ENCODE data around the gene ZNF550. TPM values are rescaled to one million over a fixed set of nuclear protein-coding genes. Genes with fewer than 3 reads are reported as not detected.

ZNF550 gene
- polyA plus RNA-seq, 1 donor from 2014 or later = 21.9 TPM

DNA sequence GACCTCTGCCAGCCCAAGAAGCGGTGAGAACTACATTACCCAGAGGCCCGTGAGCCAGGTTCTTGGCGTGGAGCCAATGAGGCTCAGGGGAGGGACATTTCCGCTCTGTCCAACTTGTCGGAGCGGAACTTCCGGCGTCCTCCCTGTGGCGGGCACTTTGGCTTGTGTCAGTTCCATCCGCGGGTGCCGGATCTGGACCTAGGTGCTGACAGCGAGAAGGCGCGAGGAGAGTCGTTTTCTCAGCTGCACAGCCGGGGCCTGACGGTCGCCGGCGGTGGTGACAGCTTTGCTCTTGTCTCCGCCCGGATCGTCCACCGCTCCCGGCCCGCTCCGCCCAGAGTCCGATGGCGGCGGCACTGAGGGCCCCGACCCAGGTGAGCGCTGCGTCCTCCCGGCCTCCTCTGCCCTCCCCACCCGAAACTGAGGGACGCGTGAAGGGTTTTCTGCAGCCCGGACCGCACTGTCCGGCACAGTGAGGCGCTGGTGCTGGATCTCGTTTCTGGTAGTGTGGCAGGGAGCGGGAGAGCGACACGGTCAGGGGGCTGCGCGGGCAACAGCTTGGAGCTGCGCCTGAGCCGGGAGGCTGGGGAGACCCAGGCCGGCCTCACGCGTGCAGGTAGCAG lies 40.2 kb upstream of the ZNF550 start, which contains the start of gene ZNF530:
Gene ZNF530 (plus strand): TSS at position 125 of the 623 bp plus-strand sequence. CDS start 4,461 bp downstream, outside the sequence.
- Histone ChIP-seq H3K4me3 (ENCODE audit: low read length) (peak within 1 kb of the TSS; percentile 94), H4K20me1 (ENCODE audit: insufficient read depth) (no peaks in the 10 kb centered on the region), H3K9me3 (ENCODE audit: low read length) (no peaks in the 10 kb centered on the region), H3K9ac (ENCODE audit: low read length) (peak within 1 kb of the TSS; percentile 72), H3K4me2 (ENCODE audit: low read length) (peak within 1 kb of the TSS; percentile 72), H3K27ac (ENCODE audit: low read length) (no peak within 1 kb of the TSS), H3K9me2 (ENCODE audit: insufficient read depth, low read length) (no peaks in the 10 kb centered on the region), H3F3A (ENCODE audit: insufficient read depth, low read length, poor library complexity, severe bottlenecking) (no peaks in the 10 kb centered on the region), H2AFZ (ENCODE audit: low read depth, low read length) (peak within 1 kb of the TSS; percentile 88), H3K27me3 (ENCODE audit: insufficient read depth, low read depth, low read length) (no peaks in the 10 kb centered on the region), H3K36me3 (ENCODE audit: insufficient read depth, low read length) (no peaks in the 10 kb centered on the region), H3K79me2 (replicated peaks; ENCODE audit: insufficient read depth, low read length) (peaks cover 5% of the 10 kb centered on the region)
- TF ChIP-seq SMC3 (conservative IDR thresholded peaks at IDR 0.05; ENCODE audit: poor library complexity) (peak; percentile 56), RAD21 (conservative IDR thresholded peaks at IDR 0.05) (peak; percentile 21), EP300 (conservative IDR thresholded peaks at IDR 0.05; ENCODE audit: poor library complexity, severe bottlenecking) (no peak), MXI1 (conservative IDR thresholded peaks at IDR 0.05; ENCODE audit: poor library complexity, severe bottlenecking) (peak; percentile 82), POLR2AphosphoS5 (IDR thresholded peaks at IDR 0.05) (peak; percentile 68)

DNA sequence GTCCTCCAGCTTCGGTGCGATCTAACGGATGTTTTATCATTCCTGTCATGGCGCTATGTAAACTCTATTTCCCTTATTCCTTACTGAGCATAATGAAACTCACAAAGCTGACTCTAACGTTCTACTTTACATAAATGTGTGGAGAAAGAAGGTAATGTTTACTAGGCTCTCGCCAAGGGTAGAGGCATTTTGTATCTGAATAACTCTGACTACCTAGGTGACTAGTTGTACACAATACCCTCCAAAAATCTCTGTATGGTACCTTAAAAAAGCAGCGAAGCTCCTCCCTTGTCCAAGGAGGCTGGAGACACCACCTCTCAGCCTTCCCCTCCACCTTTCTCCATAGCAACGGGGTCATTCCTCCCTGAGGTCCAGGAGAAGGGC lies 39.7 kb upstream of the ZNF550 start:
- peak overlapping the region; percentile 25 for H3K9ac ChIP-seq (ENCODE audit: low read length)
- no peak overlapping the region for H3K27ac ChIP-seq (ENCODE audit: low read length)
- no peaks in the 10 kb centered on the region for H4K20me1 ChIP-seq (ENCODE audit: insufficient read depth)
- no peaks in the 10 kb centered on the region for H3K27me3 ChIP-seq (ENCODE audit: insufficient read depth, low read depth, low read length)
- peak overlapping the region; percentile 63 for H3K4me2 ChIP-seq (ENCODE audit: low read length)
- H3K36me3 ChIP-seq (ENCODE audit: insufficient read depth, low read length) = no peaks in the 10 kb centered on the region
- peak overlapping the region; percentile 94 for H3K4me3 ChIP-seq (ENCODE audit: low read length)
- no peaks in the 10 kb centered on the region for H3K9me2 ChIP-seq (ENCODE audit: insufficient read depth, low read length)
- no peaks in the 10 kb centered on the region for H3F3A ChIP-seq (ENCODE audit: insufficient read depth, low read length, poor library complexity, severe bottlenecking)
- H2AFZ ChIP-seq (ENCODE audit: low read depth, low read length) = peak overlapping the region; percentile 88
- no peaks in the 10 kb centered on the region for H3K9me3 ChIP-seq (ENCODE audit: low read length)
- peaks cover 5% of the 10 kb centered on the region for H3K79me2 ChIP-seq (replicated peaks; ENCODE audit: insufficient read depth, low read length)
- TF ChIP-seq SMC3 (conservative IDR thresholded peaks at IDR 0.05; ENCODE audit: poor library complexity) (no peak), RAD21 (conservative IDR thresholded peaks at IDR 0.05) (no peak)

DNA sequence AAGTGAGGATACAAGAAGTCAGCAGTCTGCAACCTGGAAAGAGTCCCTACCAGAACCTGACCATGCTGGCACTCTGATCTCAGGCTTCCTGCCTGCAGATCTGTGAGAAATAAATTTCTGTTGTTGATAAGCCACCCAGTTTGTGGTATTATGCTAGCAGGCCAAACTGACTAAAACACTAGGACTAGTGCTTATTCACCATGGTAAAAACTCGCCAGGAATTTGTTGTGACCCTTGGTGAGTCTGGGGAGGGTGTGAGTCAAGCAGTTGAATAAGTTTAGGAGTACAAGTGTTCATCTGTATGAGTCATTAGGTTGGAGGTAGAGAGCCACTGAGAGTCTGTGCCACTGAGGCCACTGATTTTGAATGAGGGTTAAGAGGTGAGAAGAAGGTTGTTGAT lies 27.9 kb upstream of the ZNF550 start:
- Histone ChIP-seq H3F3A (ENCODE audit: insufficient read depth, low read length, poor library complexity, severe bottlenecking) (no peaks in the 10 kb centered on the region), H3K27ac (ENCODE audit: low read length) (no peak overlapping the region), H2AFZ (ENCODE audit: low read depth, low read length) (no peak overlapping the region), H4K20me1 (ENCODE audit: insufficient read depth) (no peaks in the 10 kb centered on the region), H3K9me2 (ENCODE audit: insufficient read depth, low read length) (no peaks in the 10 kb centered on the region), H3K27me3 (ENCODE audit: insufficient read depth, low read depth, low read length) (no peaks in the 10 kb centered on the region), H3K4me3 (ENCODE audit: low read length) (no peak overlapping the region), H3K9ac (ENCODE audit: low read length) (no peak overlapping the region), H3K9me3 (ENCODE audit: low read length) (peaks cover 51% of the 10 kb centered on the region), H3K4me2 (ENCODE audit: low read length) (no peak overlapping the region), H3K36me3 (ENCODE audit: insufficient read depth, low read length) (peaks cover 46% of the 10 kb centered on the region), H3K79me2 (replicated peaks; ENCODE audit: insufficient read depth, low read length) (peaks cover 20% of the 10 kb centered on the region)
- no peak for TF ChIP-seq EZH2 (IDR thresholded peaks at IDR 0.05; ENCODE audit: borderline replicate concordance, insufficient read depth, low read length, poor library complexity, severe bottlenecking)
- TF ChIP-seq SMC3 (conservative IDR thresholded peaks at IDR 0.05; ENCODE audit: poor library complexity) = no peak
- no peak for TF ChIP-seq MXI1 (conservative IDR thresholded peaks at IDR 0.05; ENCODE audit: poor library complexity, severe bottlenecking)
- no peak for TF ChIP-seq RAD21 (conservative IDR thresholded peaks at IDR 0.05)
- no peak for TF ChIP-seq TAF1 (IDR thresholded peaks at IDR 0.05; ENCODE audit: low read depth)
- TF ChIP-seq, protein P1, sequence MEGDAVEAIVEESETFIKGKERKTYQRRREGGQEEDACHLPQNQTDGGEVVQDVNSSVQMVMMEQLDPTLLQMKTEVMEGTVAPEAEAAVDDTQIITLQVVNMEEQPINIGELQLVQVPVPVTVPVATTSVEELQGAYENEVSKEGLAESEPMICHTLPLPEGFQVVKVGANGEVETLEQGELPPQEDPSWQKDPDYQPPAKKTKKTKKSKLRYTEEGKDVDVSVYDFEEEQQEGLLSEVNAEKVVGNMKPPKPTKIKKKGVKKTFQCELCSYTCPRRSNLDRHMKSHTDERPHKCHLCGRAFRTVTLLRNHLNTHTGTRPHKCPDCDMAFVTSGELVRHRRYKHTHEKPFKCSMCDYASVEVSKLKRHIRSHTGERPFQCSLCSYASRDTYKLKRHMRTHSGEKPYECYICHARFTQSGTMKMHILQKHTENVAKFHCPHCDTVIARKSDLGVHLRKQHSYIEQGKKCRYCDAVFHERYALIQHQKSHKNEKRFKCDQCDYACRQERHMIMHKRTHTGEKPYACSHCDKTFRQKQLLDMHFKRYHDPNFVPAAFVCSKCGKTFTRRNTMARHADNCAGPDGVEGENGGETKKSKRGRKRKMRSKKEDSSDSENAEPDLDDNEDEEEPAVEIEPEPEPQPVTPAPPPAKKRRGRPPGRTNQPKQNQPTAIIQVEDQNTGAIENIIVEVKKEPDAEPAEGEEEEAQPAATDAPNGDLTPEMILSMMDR (IDR thresholded peaks at IDR 0.05; ENCODE audit: poor library complexity, severe bottlenecking) = no peak
- TF ChIP-seq, protein P2, sequence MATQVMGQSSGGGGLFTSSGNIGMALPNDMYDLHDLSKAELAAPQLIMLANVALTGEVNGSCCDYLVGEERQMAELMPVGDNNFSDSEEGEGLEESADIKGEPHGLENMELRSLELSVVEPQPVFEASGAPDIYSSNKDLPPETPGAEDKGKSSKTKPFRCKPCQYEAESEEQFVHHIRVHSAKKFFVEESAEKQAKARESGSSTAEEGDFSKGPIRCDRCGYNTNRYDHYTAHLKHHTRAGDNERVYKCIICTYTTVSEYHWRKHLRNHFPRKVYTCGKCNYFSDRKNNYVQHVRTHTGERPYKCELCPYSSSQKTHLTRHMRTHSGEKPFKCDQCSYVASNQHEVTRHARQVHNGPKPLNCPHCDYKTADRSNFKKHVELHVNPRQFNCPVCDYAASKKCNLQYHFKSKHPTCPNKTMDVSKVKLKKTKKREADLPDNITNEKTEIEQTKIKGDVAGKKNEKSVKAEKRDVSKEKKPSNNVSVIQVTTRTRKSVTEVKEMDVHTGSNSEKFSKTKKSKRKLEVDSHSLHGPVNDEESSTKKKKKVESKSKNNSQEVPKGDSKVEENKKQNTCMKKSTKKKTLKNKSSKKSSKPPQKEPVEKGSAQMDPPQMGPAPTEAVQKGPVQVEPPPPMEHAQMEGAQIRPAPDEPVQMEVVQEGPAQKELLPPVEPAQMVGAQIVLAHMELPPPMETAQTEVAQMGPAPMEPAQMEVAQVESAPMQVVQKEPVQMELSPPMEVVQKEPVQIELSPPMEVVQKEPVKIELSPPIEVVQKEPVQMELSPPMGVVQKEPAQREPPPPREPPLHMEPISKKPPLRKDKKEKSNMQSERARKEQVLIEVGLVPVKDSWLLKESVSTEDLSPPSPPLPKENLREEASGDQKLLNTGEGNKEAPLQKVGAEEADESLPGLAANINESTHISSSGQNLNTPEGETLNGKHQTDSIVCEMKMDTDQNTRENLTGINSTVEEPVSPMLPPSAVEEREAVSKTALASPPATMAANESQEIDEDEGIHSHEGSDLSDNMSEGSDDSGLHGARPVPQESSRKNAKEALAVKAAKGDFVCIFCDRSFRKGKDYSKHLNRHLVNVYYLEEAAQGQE (IDR thresholded peaks at IDR 0.05; ENCODE audit: borderline replicate concordance) = no peak
- no peak for TF ChIP-seq EP300 (conservative IDR thresholded peaks at IDR 0.05; ENCODE audit: poor library complexity, severe bottlenecking)
- no peak for TF ChIP-seq POLR2AphosphoS5 (IDR thresholded peaks at IDR 0.05)

Measured in neural cell (in vitro differentiated cells).